ENCODE measurements around the gene LAMA2. TPM values are rescaled to one million over a fixed set of nuclear protein-coding genes. Genes with fewer than 3 reads are reported as not detected.
A peak's percentile ranks its signal among the peaks of the same experiment; 100 is the strongest.

Gene LAMA2
- total and polyA plus RNA-seq, 2 of the 8 experiments (the other 6 are each of a cell fraction or from before 2014, with no cell fraction given) = 1.3 to 3.8 TPM

DNA sequence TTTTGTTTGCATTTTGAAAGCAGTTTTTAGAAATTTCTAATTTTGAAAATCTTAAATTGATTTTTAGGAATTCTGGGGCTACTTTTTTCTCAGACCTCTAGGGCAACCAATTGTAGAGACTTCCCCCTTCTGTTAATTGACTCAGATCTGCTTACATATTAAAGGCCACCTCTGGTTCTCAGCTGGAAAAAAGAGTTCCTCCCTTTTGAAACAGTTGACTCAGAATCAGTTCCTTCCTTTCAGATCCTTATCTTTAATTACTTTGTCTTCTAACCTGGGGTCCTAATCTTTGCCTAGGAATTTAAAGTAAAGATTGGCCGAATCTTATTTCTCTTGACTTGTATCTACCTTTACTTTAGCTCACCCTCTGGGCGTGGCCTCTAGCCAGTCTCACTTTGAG lies 146.8 kb downstream of the LAMA2 start (continued):
- TF ChIP-seq CHD7 (IDR thresholded peaks at IDR 0.05; ENCODE audit: insufficient replicate concordance, low read length) = peak; percentile 19
